ENCODE measurements around the gene LTBP2. TPM values are rescaled to one million over a fixed set of nuclear protein-coding genes. Genes with fewer than 3 reads are reported as not detected.

Gene LTBP2
- total RNA-seq, 4 donors from 2014 or later: 19.8 to 51.9 (median 28.8) TPM

DNA sequence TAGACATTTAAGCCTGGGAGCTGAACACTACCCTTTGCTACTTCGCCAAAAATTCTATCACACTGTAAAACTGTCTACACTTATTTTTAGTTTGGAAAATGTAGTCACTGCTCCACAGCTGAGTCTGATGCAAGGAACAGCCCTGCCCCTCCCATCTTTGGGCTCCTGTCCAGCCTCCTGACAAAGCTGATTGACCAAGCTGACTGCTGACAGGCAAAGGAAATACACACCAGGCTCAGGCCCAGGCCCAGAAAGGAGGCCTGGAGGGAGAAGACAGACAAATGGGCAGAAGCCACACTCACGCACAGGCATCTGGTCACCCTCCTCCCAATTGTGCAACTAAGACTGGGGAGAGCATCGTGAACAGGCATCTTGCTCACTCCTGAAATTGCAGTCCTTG, 63.2 kb downstream of the LTBP2 start:
- peak; percentile 90 to 94 for DNase-seq
- TF ChIP-seq, protein P1, sequence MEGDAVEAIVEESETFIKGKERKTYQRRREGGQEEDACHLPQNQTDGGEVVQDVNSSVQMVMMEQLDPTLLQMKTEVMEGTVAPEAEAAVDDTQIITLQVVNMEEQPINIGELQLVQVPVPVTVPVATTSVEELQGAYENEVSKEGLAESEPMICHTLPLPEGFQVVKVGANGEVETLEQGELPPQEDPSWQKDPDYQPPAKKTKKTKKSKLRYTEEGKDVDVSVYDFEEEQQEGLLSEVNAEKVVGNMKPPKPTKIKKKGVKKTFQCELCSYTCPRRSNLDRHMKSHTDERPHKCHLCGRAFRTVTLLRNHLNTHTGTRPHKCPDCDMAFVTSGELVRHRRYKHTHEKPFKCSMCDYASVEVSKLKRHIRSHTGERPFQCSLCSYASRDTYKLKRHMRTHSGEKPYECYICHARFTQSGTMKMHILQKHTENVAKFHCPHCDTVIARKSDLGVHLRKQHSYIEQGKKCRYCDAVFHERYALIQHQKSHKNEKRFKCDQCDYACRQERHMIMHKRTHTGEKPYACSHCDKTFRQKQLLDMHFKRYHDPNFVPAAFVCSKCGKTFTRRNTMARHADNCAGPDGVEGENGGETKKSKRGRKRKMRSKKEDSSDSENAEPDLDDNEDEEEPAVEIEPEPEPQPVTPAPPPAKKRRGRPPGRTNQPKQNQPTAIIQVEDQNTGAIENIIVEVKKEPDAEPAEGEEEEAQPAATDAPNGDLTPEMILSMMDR (IDR thresholded peaks at IDR 0.05 in 4 of 5, conservative IDR thresholded peaks at IDR 0.05 in 1 of 5): no peak
- no peak for TF ChIP-seq POLR2A (IDR thresholded peaks at IDR 0.05)
- intact Hi-C loops (cut with DNase I; ENCODE audit: low total_unique reads): loop anchor here (2.0 to 5.0 kb wide), 3 partner anchors 56 to 113 kb away; partner anchors contain the start of genes ISCA2, LTBP2 and NPC2
- ATAC-seq: peak; percentile 87 to 96
- Histone ChIP-seq H3K27me3 (no peaks in the 10 kb centered on the region), H3K36me3 (no peaks in the 10 kb centered on the region), H3K9me3 (no peaks in the 10 kb centered on the region), H3K27ac (peak overlapping the region; percentile 4 to 56 (median 36)), H3K4me1 (peaks cover 18 to 28% of the 10 kb centered on the region in 2 donors), H3K4me3 (no peak overlapping the region)
- in situ Hi-C loops (cut with MboI; ENCODE audit: low sequenced_read_pairs in 4 of 4): no loop called here

GRCh38 chr14:74547331-74547927, 64.6 kb downstream of the LTBP2 start:
- ATAC-seq: no peak
- Histone ChIP-seq H3K4me1 (peaks cover 15 to 27% of the 10 kb centered on the region in 2 donors), H3K36me3 (no peaks in the 10 kb centered on the region), H3K27ac (no peak overlapping the region), H3K27me3 (no peaks in the 10 kb centered on the region), H3K4me3 (no peak overlapping the region), H3K9me3 (no peaks in the 10 kb centered on the region)
- in situ Hi-C loops (cut with MboI; ENCODE audit: low sequenced_read_pairs in 4 of 4) (no loop called here), intact Hi-C loops (cut with DNase I; ENCODE audit: low total_unique reads) (loop anchor here (5.0 kb wide), 2 partner anchors 65 to 115 kb away; partner anchors contain the start of gene LTBP2)
- no peak for DNase-seq
- no peak for TF ChIP-seq POLR2A (IDR thresholded peaks at IDR 0.05)
- TF ChIP-seq, protein P1 (IDR thresholded peaks at IDR 0.05 in 4 of 5, conservative IDR thresholded peaks at IDR 0.05 in 1 of 5): no peak

- no peak for DNase-seq
- H3K27ac ChIP-seq: no peak overlapping the region
These were observed 65.6 kb downstream of the LTBP2 start for GRCh38 chr14:74546416-74546815.

DNA sequence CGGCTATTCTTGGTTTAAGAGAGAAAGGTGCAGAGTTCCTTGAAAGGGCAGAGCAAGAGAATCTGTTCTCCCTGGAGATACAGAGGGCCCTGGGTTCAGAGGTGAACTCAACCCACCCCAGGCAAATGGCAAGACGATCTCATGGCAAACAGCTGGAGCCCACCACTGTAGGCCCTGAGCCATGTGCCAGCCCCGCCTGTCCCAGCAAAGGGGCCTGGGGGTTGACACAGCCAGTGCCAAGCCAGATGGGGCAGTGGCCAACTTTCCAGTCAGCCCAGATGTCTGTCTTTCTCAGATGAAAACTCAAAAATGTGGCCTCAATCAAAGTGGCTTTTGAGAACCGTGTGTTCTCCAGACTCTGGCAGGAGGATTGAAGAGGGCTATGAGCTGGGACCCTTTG, 66.7 kb downstream of the LTBP2 start:
- Histone ChIP-seq H3K4me1 (peaks cover 0 to 18% of the 10 kb centered on the region in 2 donors), H3K9me3 (no peaks in the 10 kb centered on the region), H3K4me3 (no peak overlapping the region), H3K27me3 (no peaks in the 10 kb centered on the region), H3K36me3 (no peaks in the 10 kb centered on the region), H3K27ac (no peak overlapping the region)
- no peak for ATAC-seq
- in situ Hi-C loops (cut with MboI; ENCODE audit: low sequenced_read_pairs in 4 of 4): no loop called here
- TF ChIP-seq POLR2A (IDR thresholded peaks at IDR 0.05): no peak
- TF ChIP-seq, protein P1 (IDR thresholded peaks at IDR 0.05 in 4 of 5, conservative IDR thresholded peaks at IDR 0.05 in 1 of 5): no peak
- DNase-seq: no peak
- intact Hi-C loops (cut with DNase I; ENCODE audit: low total_unique reads): loop anchor here (5.0 kb wide), 2 partner anchors 67 to 117 kb away; partner anchors contain the start of gene LTBP2

More at GRCh38 chr14:74546416-74546815, 65.6 kb downstream of the LTBP2 start:
- no peak overlapping the region for H3K4me3 ChIP-seq
- in situ Hi-C loops (cut with MboI; ENCODE audit: low sequenced_read_pairs in 4 of 4): no loop called here
- no peaks in the 10 kb centered on the region for H3K9me3 ChIP-seq
- H3K27me3 ChIP-seq: no peaks in the 10 kb centered on the region
- no peaks in the 10 kb centered on the region for H3K36me3 ChIP-seq
- ATAC-seq: no peak
- TF ChIP-seq, protein P1 (IDR thresholded peaks at IDR 0.05 in 4 of 5, conservative IDR thresholded peaks at IDR 0.05 in 1 of 5): no peak
- TF ChIP-seq POLR2A (IDR thresholded peaks at IDR 0.05): no peak
- H3K4me1 ChIP-seq: peaks cover 5 to 18% of the 10 kb centered on the region in 2 donors
- intact Hi-C loops (cut with DNase I; ENCODE audit: low total_unique reads): loop anchor here (5.0 kb wide), 2 partner anchors 66 to 116 kb away; partner anchors contain the start of gene LTBP2
